Jurkat, Clone E6-1 (cell line): Measurements from ENCODE around the gene LRP1B.

Experiments
- DNase-seq: peaks from one replicate; pipeline ENCODE4 v3.0.0-alpha.2; 2011; ENCODE audit warnings: low read depth, low spot score
- H3K4me3 ChIP-seq: 2 replicates; pipeline ENCODE4 v1.5.1; 2011; ENCODE audit warnings: mild to moderate bottlenecking, low read length, control low read depth, moderate library complexity

LRP1B gene

DNA sequence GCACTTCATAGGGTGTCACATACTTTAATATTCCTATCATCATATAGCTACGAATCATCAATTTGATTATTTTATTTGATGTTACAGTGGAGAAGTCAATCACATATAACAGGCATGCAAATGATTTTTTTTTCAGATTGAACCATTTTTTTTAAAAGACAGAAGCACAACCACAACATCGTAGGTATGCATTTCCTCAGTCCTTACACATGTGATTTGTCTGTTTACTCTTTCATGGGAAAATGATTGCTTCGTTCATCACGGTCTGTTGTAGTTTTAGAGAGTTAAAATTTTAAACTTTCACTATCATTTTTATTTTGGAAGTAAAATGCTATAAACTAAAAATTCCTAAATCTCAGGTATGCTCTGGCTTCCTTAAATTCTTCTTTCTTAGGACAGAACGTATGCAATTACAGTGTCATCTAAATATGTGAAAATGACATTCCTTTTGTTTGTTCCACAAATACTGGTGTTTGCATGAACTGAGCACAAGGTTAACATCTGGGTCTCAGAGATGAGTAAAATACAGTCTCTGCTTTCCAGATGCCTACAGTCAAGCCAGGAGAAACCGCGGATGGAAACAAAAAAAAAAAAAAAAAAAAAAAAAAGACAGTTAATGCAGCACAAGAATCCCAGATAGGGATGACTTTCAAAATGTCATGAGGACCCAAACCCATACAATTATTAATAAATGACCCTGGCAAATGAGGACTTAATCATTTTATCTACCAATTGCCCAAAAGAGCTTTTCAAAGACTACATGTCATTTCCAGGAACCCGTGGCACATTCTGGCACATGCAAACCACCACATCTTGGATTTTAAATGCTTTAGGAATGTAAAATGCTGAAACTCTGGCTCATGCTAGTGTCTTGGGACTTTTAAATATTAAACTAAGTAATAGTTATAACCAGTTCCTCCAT is 201.2 kb downstream of the LRP1B start:
- no peak for DNase-seq
- no peak overlapping the region for H3K4me3 ChIP-seq

- DNase-seq = no peak
- H3K4me3 ChIP-seq = no peak overlapping the region
These were observed 202.3 kb downstream of the LRP1B start for GRCh38 chr2:141928476-141928875.

- H3K4me3 ChIP-seq = no peak overlapping the region
- DNase-seq = no peak
These were observed 203.3 kb downstream of the LRP1B start for GRCh38 chr2:141927536-141927935.

DNA sequence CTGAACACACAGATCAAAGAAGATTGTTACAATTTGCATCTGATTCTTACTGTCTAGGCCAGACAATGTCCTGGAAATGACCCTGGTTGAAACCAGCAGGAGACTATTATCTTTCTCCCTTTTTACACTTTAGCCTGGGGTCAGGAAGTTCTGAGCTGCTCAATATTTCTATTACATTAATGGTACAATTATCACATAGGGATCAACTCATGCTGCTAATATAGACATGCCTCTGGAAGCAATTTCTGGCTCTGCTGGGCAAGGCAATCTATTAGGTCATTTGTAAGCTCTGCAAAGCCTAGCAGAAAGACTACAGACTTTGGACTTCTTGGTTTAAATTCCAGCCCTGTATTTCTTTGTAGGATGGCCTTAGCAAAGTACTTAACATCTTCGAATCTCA is 205.3 kb downstream of the LRP1B start:
- no peak for DNase-seq
- H3K4me3 ChIP-seq = no peak overlapping the region

DNA sequence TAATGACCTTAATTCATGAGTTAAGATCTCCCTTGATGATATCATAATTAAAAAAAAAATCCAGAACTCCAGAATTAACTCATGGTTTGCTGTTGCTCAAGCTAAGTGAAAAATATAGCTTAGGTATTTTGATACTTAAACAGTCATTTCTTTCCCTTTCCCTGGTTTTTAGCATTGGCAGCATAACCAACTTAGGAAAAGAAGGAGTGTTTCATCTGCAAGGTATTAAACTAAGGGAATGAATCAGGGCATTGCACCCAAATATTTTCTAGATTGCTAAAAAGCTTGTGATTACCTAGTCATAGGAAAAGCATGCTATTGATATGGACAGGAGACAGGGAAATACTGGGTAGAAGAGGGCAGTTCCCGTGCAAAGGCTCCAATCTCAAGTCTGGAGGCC is 207.2 kb downstream of the LRP1B start:
- H3K4me3 ChIP-seq = no peak overlapping the region
- no peak for DNase-seq

- DNase-seq = peak; percentile 37
- no peak overlapping the region for H3K4me3 ChIP-seq
These were observed 219.2 kb downstream of the LRP1B start for GRCh38 chr2:141911485-141912066.

DNA sequence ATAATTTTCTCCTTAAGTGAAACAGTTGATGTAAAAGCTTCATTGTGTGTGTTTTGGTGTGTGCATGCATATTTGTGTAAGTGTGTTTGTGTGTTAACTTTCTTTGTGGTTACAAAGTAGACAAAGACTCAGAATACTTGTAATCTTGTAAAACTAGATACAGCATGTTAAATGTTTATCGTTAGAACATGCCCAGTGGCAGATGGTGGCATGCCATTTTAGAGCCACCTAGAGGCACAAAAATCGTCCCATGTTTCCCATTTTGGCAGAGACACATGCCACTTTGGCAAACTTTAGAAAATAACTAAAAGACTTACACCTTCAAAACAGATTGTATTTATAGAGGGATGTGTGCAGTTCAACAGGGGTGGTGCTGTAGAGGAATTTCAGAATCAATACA is 224.1 kb downstream of the LRP1B start:
- DNase-seq = no peak
- no peak overlapping the region for H3K4me3 ChIP-seq

- no peak overlapping the region for H3K4me3 ChIP-seq
- DNase-seq = no peak
These were observed 230.0 kb downstream of the LRP1B start for GRCh38 chr2:141900826-141901225.

DNA sequence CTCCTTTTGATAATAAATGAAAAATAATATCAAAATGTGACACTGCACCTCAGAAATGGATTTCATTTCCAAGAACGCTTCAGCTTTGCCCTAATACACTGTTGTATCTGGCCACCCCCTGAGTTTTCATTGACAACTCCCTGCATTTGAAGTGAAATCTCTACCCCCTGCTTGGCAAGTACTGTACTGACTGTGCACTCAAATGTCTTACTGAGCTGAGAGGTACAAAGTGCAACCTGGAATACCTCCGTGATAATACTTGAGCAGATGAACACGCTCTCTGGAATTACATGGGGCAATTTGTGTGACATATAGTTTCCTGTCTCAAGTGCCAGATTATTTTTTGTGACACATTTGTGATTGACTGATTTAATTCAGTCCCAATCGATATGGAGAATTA is 231.1 kb downstream of the LRP1B start:
- no peak for DNase-seq

DNA sequence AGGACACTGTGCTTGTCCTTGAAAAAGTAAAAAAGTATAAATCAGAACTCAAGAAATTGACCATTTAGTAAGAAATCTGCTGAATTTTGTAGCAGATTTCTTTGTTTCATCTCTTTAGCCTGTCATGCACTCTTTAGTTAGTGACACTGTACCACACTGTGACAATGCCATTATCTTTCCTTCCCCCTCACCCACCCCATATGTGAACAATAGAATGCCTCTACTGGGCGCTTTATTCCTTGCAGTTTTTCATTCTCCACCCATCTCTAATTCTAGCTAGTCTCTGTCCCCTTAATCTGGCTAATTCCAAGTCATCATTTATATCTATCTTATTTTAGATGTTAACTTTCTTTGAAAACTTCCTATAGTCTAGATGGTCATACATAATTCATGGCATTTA is 241.0 kb downstream of the LRP1B start:
- DNase-seq = no peak
- H3K4me3 ChIP-seq = no peak overlapping the region

More for the DNA sequence above, 231.1 kb downstream of the LRP1B start:
- no peak overlapping the region for H3K4me3 ChIP-seq

DNA sequence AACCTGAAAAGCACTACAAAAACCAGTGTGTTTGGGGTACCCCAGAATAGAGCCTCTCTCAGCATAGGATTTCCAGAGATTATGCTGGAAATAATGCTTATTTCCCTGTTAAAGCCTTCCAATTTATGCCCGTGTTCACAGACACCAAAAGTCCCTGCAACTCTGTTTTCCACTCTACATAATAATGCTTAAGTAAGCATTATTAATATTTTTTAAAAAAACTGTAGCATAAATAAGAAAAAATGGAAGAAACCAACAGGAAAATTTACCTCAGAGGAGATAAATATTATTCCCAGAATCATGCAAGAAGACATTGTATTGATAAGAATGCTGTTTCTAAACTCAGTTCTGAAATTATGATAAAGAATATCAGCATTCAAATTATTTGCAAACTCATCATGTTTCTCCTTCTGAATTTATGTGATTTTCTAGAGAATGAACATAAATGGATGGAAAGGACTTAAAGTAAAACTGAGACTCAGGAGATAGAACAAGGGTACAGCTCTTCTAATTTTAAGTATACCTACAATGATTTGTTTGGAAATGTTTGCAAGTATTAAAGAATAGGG is 241.7 kb downstream of the LRP1B start:
- no peak for DNase-seq
- no peak overlapping the region for H3K4me3 ChIP-seq

DNA sequence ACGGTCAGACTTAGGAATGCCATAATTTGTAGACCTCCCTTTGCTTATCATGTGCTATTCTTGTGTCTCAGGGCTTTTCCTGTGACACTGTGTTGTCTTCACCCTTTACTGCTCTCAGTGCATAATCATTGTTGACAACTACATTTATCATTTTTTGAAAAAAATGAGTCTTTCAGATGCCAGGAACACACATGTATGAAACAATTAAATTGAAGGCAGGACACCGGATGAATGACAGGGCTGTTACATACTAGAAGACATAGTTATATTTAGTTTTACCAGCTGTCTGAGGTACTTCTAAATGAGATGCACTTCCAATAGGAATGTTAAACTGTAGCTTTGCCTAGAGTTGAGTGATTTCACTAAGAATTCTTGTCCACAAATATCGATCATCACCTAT is 243.5 kb downstream of the LRP1B start:
- no peak overlapping the region for H3K4me3 ChIP-seq
- no peak for DNase-seq

DNA sequence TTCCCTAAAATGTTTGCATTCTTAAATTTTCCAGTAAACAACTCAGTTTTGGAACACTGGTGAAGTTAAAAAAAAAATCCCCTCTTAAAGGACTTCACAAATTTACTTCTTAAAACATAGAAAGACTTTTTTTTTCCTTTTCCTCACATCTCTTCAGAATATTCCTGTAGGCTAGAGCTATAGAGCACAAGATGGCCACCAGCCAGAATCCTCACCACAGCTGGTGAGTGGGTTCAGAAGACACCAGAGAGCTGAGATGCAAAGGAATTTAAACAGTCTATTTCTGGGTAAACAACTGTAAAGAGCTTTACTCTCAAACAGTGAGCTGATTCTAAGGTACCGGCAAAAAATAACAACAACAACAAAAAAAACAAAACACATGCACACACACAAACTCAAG is 252.8 kb downstream of the LRP1B start:
- no peak overlapping the region for H3K4me3 ChIP-seq
- DNase-seq = no peak

- DNase-seq = no peak
- H3K4me3 ChIP-seq = no peak overlapping the region
These were observed 258.7 kb downstream of the LRP1B start for GRCh38 chr2:141871913-141872634.

- DNase-seq = no peak
- no peak overlapping the region for H3K4me3 ChIP-seq
These were observed 261.2 kb downstream of the LRP1B start for GRCh38 chr2:141869572-141869971.

- no peak for DNase-seq
- H3K4me3 ChIP-seq = no peak overlapping the region
These were observed 266.9 kb downstream of the LRP1B start for GRCh38 chr2:141863964-141864363.

DNA sequence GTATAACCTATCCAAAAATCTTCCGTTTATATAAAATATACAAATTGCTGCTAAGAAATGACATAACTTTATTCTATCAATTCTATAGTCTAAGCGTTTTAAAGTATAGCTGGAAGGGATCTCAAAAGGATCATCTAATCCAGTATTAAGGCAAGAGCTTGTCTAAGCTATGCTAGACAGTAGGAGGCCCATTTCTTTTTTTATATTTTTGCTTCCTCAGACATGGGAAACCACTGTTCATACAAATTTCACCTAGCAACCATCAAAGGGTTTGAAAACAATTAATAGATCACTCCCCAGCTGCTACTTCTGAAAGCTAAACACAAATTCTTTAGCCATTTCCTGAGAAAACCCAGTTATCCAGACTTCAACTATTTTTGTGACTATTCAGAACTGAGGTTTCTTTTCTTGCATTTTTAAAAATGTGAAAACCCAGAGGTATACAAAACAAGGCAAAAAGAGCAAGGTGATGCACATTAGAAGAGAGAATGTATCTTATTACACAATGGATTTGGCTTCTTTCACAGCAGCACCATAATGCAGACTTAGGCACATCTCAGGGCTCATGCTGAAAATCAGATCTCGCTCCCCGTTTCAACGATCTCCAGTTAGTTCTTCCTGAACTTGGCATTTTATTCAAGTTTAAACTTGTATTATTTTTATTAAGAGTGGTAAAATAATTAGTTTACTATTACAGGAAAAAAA is 274.4 kb downstream of the LRP1B start:
- H3K4me3 ChIP-seq = no peak overlapping the region
- DNase-seq = no peak

- DNase-seq = no peak
- H3K4me3 ChIP-seq = no peak overlapping the region
These were observed 282.6 kb downstream of the LRP1B start for GRCh38 chr2:141848191-141848590.

- no peak for DNase-seq
- no peak overlapping the region for H3K4me3 ChIP-seq
These were observed 286.6 kb downstream of the LRP1B start for GRCh38 chr2:141844231-141844630.
